Endothelial cell (in vitro differentiated cells): ENCODE measurements around the gene NUTF2. TPM values are rescaled to one million over a fixed set of nuclear protein-coding genes. Genes with fewer than 3 reads are reported as not detected.

ENCODE experiments used
- DNase-seq: peaks from one replicate; pipeline ENCODE4 v3.0.0; 2021; ENCODE audit warnings: low spot score
- H3K27ac Mint-ChIP-seq: one replicate; pipeline ENCODE4 v1.8.0; 2021; ENCODE audit warnings: mixed read lengths, inconsistent platforms; ENCODE audit not compliant: unreplicated experiment
- H3K27me3 Mint-ChIP-seq: one replicate; pipeline ENCODE4 v1.8.0; 2021; ENCODE audit warnings: mild to moderate bottlenecking, moderate library complexity, mixed read lengths, inconsistent platforms; ENCODE audit not compliant: unreplicated experiment
- H3K36me3 Mint-ChIP-seq: one replicate; pipeline ENCODE4 v1.8.0; 2021; ENCODE audit warnings: mild to moderate bottlenecking, low read depth, mixed read lengths, inconsistent platforms; ENCODE audit not compliant: unreplicated experiment
- H3K4me1 Mint-ChIP-seq: one replicate; pipeline ENCODE4 v1.8.0; 2021; ENCODE audit warnings: mild to moderate bottlenecking, mixed read lengths, inconsistent platforms; ENCODE audit not compliant: unreplicated experiment
- H3K4me3 Mint-ChIP-seq: one replicate; pipeline ENCODE4 v1.8.0; 2021; ENCODE audit warnings: mild to moderate bottlenecking, mixed read lengths, inconsistent platforms; ENCODE audit not compliant: unreplicated experiment
- H3K9me3 Mint-ChIP-seq: one replicate; pipeline ENCODE4 v1.8.0; 2021; ENCODE audit warnings: mixed read lengths, inconsistent platforms; ENCODE audit not compliant: unreplicated experiment
- total RNA-seq: library from RNA; stranded (reverse); fragmentation: NEBNext Ultra II Directional; extraction: Animal tissue kit (Norgen Biotek cat#: 25700); gene quantifications from one replicate; pipeline ENCODE4 v1.2.1, GENCODE V29; 2021; ENCODE audit not compliant: unreplicated experiment
- TF ChIP-seq, protein P1 (sequence below): fragments of 200-600 bp; sonication (generic); IDR thresholded peaks from one replicate; pipeline ENCODE4 v1.5.0; 2021; ENCODE audit warnings: antibody characterized with exemption; ENCODE audit not compliant: unreplicated experiment

NUTF2 gene
- total RNA-seq, 1 donor from 2014 or later, result 217 TPM

- Mint-ChIP-seq H3K4me1 (peaks cover 29% of the 10 kb centered on the region), H3K36me3 (no peaks in the 10 kb centered on the region), H3K9me3 (no peaks in the 10 kb centered on the region)
Measured at GRCh38 chr16:67842509-67843342, 4.0 kb upstream of the NUTF2 start.

GRCh38 chr16:67843343-67843765 lies 3.4 kb upstream of the NUTF2 start:
- Mint-ChIP-seq H3K9me3 (no peaks in the 10 kb centered on the region), H3K4me1 (peaks cover 34% of the 10 kb centered on the region), H3K4me3 (peak overlapping the region; percentile 91), H3K27me3 (peaks cover 13% of the 10 kb centered on the region), H3K27ac (peak overlapping the region; percentile 30), H3K36me3 (no peaks in the 10 kb centered on the region)
- peak; percentile 15 for DNase-seq
- TF ChIP-seq, protein P1, sequence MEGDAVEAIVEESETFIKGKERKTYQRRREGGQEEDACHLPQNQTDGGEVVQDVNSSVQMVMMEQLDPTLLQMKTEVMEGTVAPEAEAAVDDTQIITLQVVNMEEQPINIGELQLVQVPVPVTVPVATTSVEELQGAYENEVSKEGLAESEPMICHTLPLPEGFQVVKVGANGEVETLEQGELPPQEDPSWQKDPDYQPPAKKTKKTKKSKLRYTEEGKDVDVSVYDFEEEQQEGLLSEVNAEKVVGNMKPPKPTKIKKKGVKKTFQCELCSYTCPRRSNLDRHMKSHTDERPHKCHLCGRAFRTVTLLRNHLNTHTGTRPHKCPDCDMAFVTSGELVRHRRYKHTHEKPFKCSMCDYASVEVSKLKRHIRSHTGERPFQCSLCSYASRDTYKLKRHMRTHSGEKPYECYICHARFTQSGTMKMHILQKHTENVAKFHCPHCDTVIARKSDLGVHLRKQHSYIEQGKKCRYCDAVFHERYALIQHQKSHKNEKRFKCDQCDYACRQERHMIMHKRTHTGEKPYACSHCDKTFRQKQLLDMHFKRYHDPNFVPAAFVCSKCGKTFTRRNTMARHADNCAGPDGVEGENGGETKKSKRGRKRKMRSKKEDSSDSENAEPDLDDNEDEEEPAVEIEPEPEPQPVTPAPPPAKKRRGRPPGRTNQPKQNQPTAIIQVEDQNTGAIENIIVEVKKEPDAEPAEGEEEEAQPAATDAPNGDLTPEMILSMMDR, result no peak

More at GRCh38 chr16:67842509-67843342, 4.0 kb upstream of the NUTF2 start:
- peak; percentile 59 for DNase-seq
- Mint-ChIP-seq H3K27me3 (peaks cover 13% of the 10 kb centered on the region), H3K4me3 (peak overlapping the region; percentile 91), H3K27ac (no peak overlapping the region)
- TF ChIP-seq, protein P1, result no peak

GRCh38 chr16:67844497-67844896 lies 2.2 kb upstream of the NUTF2 start:
- peaks cover 34% of the 10 kb centered on the region for H3K4me1 Mint-ChIP-seq
- no peak overlapping the region for H3K4me3 Mint-ChIP-seq
- no peaks in the 10 kb centered on the region for H3K36me3 Mint-ChIP-seq
- H3K9me3 Mint-ChIP-seq, result no peaks in the 10 kb centered on the region
- no peak overlapping the region for H3K27ac Mint-ChIP-seq
- TF ChIP-seq, protein P1, result no peak
- no peak for DNase-seq
- peaks cover 13% of the 10 kb centered on the region for H3K27me3 Mint-ChIP-seq

GRCh38 chr16:67845291-67846062 lies 1.3 kb upstream of the NUTF2 start:
- no peaks in the 10 kb centered on the region for H3K9me3 Mint-ChIP-seq
- peaks cover 34% of the 10 kb centered on the region for H3K4me1 Mint-ChIP-seq
- no peaks in the 10 kb centered on the region for H3K36me3 Mint-ChIP-seq
- no peak for DNase-seq
- TF ChIP-seq, protein P1, result no peak
- H3K4me3 Mint-ChIP-seq, result peak overlapping the region; percentile 94
- peaks cover 10% of the 10 kb centered on the region for H3K27me3 Mint-ChIP-seq
- peak overlapping the region; percentile 98 for H3K27ac Mint-ChIP-seq

DNA sequence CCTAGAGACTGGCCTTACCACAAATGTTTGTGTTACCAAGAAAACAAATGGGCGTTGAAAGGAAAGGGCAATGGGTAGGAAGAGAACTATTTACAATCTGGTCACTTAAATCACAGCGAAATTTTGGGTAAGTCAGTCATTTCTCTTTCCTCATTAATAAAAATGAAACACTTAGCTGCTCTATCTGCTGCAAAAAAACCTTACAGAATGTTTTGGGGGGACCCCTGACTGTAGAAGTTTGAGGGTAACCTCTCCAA lies 742 bp upstream of the NUTF2 start:
- no peak for DNase-seq
- no peaks in the 10 kb centered on the region for H3K36me3 Mint-ChIP-seq
- peak overlapping the region; percentile 98 for H3K27ac Mint-ChIP-seq
- H3K4me1 Mint-ChIP-seq, result peaks cover 34% of the 10 kb centered on the region
- TF ChIP-seq, protein P1, result no peak
- H3K27me3 Mint-ChIP-seq, result peaks cover 10% of the 10 kb centered on the region
- H3K9me3 Mint-ChIP-seq, result no peaks in the 10 kb centered on the region
- H3K4me3 Mint-ChIP-seq, result peak overlapping the region; percentile 94
